OCI-LY3 (cell line): ENCODE measurements around the gene NLN.

Experiments
- CTCF ChIP-seq: fragments of 200-600, 300-600 bp; sonication (generic); IDR thresholded peaks from 2 replicates; pipeline ENCODE4 v1.5.1; 2014; ENCODE audit warnings: antibody characterized with exemption, low read length, low read depth
- EZH2phosphoT487 ChIP-seq: fragments of 200-600 bp; shearing (Covaris generic); IDR thresholded peaks from 2 replicates; pipeline ENCODE4 v1.6.1; 2018; ENCODE audit warnings: antibody characterized with exemption, mixed run types, low read depth

- TF ChIP-seq CTCF (no peak), EZH2phosphoT487 (no peak)
Observed at GRCh38 chr5:65736011-65736410, 14.0 kb downstream of the NLN start.
